Heart left ventricle (tissue), 16 donors: ENCODE data around the gene CGB2. TPM values are rescaled to one million over a fixed set of nuclear protein-coding genes. Genes with fewer than 3 reads are reported as not detected.

ENCODE experiments used
- ATAC-seq, 4 donors: fragments of 200-7000 bp; cut with Tn5 transposase; one replicate each; pipeline ENCODE4 v1.9.1; 2020 to 2022; ENCODE audit warnings: moderate library complexity in 4 of 4, mild to moderate bottlenecking in 3 of 4, moderate number of reproducible peaks in 1 of 4
- DNase-seq, 5 donors: peaks; one replicate each; pipeline ENCODE4 v3.0.0-alpha.2; 2020
- H3K27ac ChIP-seq, 12 donors: fragments of 200-600 bp; sonication (generic) in 4 of 12; one replicate each; pipeline versions ENCODE4 v1.5.0 to v1.8.0; 2016 to 2022; ENCODE audit warnings: mild to moderate bottlenecking in 2 of 12
- H3K27me3 ChIP-seq, 9 donors: fragments of 200-600 bp; sonication (generic) in 2 of 9; one replicate each; pipeline versions ENCODE4 v1.5.1 to v1.8.0; 2016 to 2022; ENCODE audit warnings: mild to moderate bottlenecking in 3 of 9
- H3K36me3 ChIP-seq, 9 donors: fragments of 200-600 bp; sonication (generic) in 2 of 9; one replicate each; pipeline versions ENCODE4 v1.5.0 to v1.8.0; 2018 to 2022; ENCODE audit warnings: mild to moderate bottlenecking in 2 of 9
- H3K4me1 ChIP-seq, 12 donors: fragments of 200-600 bp; sonication (generic) in 4 of 12; one replicate each; pipeline versions ENCODE4 v1.5.0 to v1.8.0; 2016 to 2022; ENCODE audit warnings: mild to moderate bottlenecking in 3 of 12
- H3K4me3 ChIP-seq, 12 donors: fragments of 200-600 bp; sonication (generic) in 4 of 12; one replicate each; pipeline versions ENCODE4 v1.5.0 to v1.8.0; 2017 to 2022; ENCODE audit warnings: mild to moderate bottlenecking in 9 of 12, moderate library complexity in 4 of 12
- H3K9me3 ChIP-seq, 12 donors: fragments of 200-600 bp; sonication (generic) in 4 of 12; one replicate each; pipeline versions ENCODE4 v1.5.0 to v1.8.0; 2016 to 2022; ENCODE audit warnings: mild to moderate bottlenecking in 1 of 12
- POLR2A ChIP-seq, 2 donors: fragments of 450-650 bp; IDR thresholded peaks; one replicate each; pipeline ENCODE4 v1.6.1; 2017; ENCODE audit warnings: antibody characterized with exemption in 2 of 2, mild to moderate bottlenecking in 2 of 2, moderate library complexity in 2 of 2
- WGBS, 4 donors: extraction: QIAGEN DNeasy Blood & Tissue Kit in 2 of 4; methylation state at CpG; one replicate each; pipeline versions ENCODE4 v1.1.5 to v1.1.7; 2013 to 2018; 5-methylcytosine and 5-hydroxymethylcytosine counted together
- intact Hi-C, 10 donors: fragments of 100-400 bp; cut with DNase I; formaldehyde crosslinking; loops; one replicate each; pipeline versions ENCODE4 v1.11.1 to v1.14.2; 2022
- polyA plus RNA-seq, 2 donors: library from polyadenylated mRNA; stranded (reverse); fragments of 200-250 nt; gene quantifications; one replicate each; pipeline ENCODE4 v1.2.3, GENCODE V29; 2013
- total RNA-seq, 9 donors: library from RNA; depleted of rRNA in 2 of 9; stranded (reverse); fragments of >200 nt in 2 of 9; fragmentation: NEBNext Ultra II Directional in 3 of 9; extraction: Animal tissue kit (Norgen Biotek cat#: 25700) in 3 of 9; gene quantifications; one replicate each; pipeline versions ENCODE4 v1.1.0 to v1.2.4, GENCODE V29; 2016 to 2023
- TF ChIP-seq, protein P1 (sequence below), 12 donors: fragments of 200-600 bp; sonication (generic) in 4 of 12; IDR thresholded peaks; one replicate each; pipeline versions ENCODE4 v1.5.0 to v1.8.0; 2018 to 2022; ENCODE audit warnings: antibody characterized with exemption in 12 of 12, mild to moderate bottlenecking in 5 of 12
- donor health status: ischemic (EF 13 %, LVEDD 7.1; RV severe dilation, severe dysfunction).
- donor health status: healthy with polysubstance abuse.
- donor health status: DM: no; HTN: yes; CAD: no.
- donor health status: DM: no; HTN: no; CAD: no.
- donor health status: ischemic (EF 25% LVEDD 6.9; RV normal size, moderate dysfunction).
- donor health status: ischemic (EF 25% LVEDD 5.7; RV mildly dilated, moderate dysfunction).
- donor health status: healthy.
- donor health status: DM: yes; HTN: yes; CAD: no.
- donor health status: ischemic (EF 35%, LVEDD 5.7; RV mildly dilated, moderate dysfunction).
- donor health status: nonischemic (EF 11% LVEDD 7.7; RV severe dilation, severe dysfunction).
- donor health status: DM: yes; HTN: yes; CAD: no.
- donor health status: PGD.
- donor health status: ischemic (EF 29% LVEDD 5.4; RV normal size, mild dysfunction).
- donor health status: nonischemic (EF 23%, LVEDD 6.1; RV moderate dilation, normal function).

The CGB2 gene
- total and polyA plus RNA-seq, 11 donors: not detected

DNA sequence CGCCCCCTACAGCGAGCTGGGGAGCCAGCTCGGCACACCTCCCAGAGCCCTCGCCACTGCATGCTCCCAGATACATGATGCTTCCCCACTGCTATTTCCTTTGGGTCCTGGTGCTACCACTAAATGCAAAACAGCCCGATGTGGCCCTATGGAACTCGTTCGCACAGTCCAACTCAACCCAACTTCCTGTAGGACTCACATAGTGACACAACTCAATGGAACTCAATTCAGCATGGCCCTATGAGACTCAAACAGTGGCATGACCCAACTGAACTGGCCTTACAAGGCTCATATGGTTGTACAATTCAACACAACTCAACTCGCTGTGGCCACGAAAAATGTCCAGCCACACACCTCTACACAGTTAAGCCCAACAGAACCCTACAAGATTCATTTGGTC is 37.3 kb downstream of the CGB2 start:
- Histone ChIP-seq H3K4me3 (no peak overlapping the region), H3K9me3 (no peaks in the 10 kb centered on the region), H3K27ac (no peak overlapping the region), H3K27me3 (peaks cover 8 to 78% (median 33%) of the 10 kb centered on the region in 9 donors), H3K36me3 (no peaks in the 10 kb centered on the region), H3K4me1 (peaks cover 0 to 31% (median 9%) of the 10 kb centered on the region in 12 donors)
- no peak for TF ChIP-seq POLR2A (IDR thresholded peaks at IDR 0.05)
- TF ChIP-seq, protein P1, sequence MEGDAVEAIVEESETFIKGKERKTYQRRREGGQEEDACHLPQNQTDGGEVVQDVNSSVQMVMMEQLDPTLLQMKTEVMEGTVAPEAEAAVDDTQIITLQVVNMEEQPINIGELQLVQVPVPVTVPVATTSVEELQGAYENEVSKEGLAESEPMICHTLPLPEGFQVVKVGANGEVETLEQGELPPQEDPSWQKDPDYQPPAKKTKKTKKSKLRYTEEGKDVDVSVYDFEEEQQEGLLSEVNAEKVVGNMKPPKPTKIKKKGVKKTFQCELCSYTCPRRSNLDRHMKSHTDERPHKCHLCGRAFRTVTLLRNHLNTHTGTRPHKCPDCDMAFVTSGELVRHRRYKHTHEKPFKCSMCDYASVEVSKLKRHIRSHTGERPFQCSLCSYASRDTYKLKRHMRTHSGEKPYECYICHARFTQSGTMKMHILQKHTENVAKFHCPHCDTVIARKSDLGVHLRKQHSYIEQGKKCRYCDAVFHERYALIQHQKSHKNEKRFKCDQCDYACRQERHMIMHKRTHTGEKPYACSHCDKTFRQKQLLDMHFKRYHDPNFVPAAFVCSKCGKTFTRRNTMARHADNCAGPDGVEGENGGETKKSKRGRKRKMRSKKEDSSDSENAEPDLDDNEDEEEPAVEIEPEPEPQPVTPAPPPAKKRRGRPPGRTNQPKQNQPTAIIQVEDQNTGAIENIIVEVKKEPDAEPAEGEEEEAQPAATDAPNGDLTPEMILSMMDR (IDR thresholded peaks at IDR 0.05): no peak
- DNase-seq: no peak
- intact Hi-C loops: no loop called here
- 91 to 97% (median 95%) methylated on average over 9 of the region's 9 CpGs for WGBS, 4 donors
- no peak for ATAC-seq

GRCh38 chr19:49070416-49070815 is 38.7 kb downstream of the CGB2 start:
- Histone ChIP-seq H3K36me3 (no peaks in the 10 kb centered on the region), H3K4me1 (peaks cover 0 to 21% (median 2%) of the 10 kb centered on the region in 12 donors), H3K9me3 (no peaks in the 10 kb centered on the region), H3K27ac (no peak overlapping the region), H3K27me3 (peaks cover 9 to 74% (median 31%) of the 10 kb centered on the region in 9 donors), H3K4me3 (no peak overlapping the region)
- intact Hi-C loops: no loop called here
- DNase-seq: no peak
- WGBS, 4 donors: 94 to 95% (median 95%) methylated on average over 21 of the region's 21 CpGs
- no peak for ATAC-seq
- TF ChIP-seq, protein P1 (IDR thresholded peaks at IDR 0.05): no peak
- no peak for TF ChIP-seq POLR2A (IDR thresholded peaks at IDR 0.05)

DNA sequence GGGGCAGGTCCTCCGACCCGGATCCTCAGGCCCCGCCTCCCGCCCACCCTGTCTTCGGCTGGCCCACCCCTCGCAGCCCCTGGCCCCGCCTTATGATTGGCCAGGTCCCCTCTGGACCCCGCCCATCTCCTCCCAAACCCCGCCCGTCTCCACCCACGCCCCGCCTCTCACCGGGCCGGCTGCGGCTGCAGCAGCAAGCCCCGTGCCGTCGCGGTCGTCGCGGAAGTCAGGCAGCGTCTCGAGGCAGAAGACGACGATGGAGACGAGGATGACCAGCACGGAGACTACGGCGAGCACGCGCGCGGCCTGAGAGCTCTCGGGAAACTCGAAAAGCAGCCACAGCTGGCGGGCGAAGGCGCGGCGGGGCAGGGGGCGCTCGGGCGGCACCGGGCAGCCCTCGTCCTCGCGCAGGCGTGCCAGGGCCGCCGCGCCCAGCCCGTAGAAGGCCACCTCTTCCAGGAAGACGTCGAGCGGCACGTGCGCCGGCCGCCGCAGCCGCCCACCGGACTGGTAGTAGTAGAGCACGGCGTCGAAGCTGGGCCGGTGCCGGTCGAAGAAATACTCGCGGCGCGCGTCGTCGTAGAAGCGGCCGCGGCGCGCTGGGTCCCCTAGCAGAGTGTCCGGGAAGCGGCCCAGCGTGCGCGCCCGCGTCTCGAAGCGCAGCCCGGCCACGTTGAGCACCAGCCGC is 40.3 kb downstream of the CGB2 start:
- intact Hi-C loops: no loop called here
- Histone ChIP-seq H3K27ac (no peak overlapping the region), H3K9me3 (no peaks in the 10 kb centered on the region), H3K27me3 (peaks cover 9 to 71% (median 28%) of the 10 kb centered on the region in 9 donors), H3K36me3 (no peaks in the 10 kb centered on the region), H3K4me3 (peak overlapping the region in 2 of 12 donors; percentile 19 to 40), H3K4me1 (peaks cover 0 to 20% (median 1%) of the 10 kb centered on the region in 12 donors)
- no peak for TF ChIP-seq POLR2A (IDR thresholded peaks at IDR 0.05)
- TF ChIP-seq, protein P1 (IDR thresholded peaks at IDR 0.05): no peak
- no peak for ATAC-seq
- 2 to 5% (median 4%) methylated on average over 28 to 93 of the region's 93 CpGs for WGBS, 4 donors
- no peak for DNase-seq

- intact Hi-C loops: loop anchor here in 1 of 10 donors (2.0 kb wide), 1 partner anchor 135 kb away; no protein-coding TSS in a partner anchor
- ATAC-seq: peak in 3 of 4 donors; percentile 50 to 77 (median 60)
Measured at GRCh38 chr19:49073514-49074378, 42.1 kb downstream of the CGB2 start.

More at GRCh38 chr19:49073514-49074378, 42.1 kb downstream of the CGB2 start:
- TF ChIP-seq, protein P1 (IDR thresholded peaks at IDR 0.05): peak in 2 of 12 donors; percentile 9 to 14
- TF ChIP-seq POLR2A (IDR thresholded peaks at IDR 0.05): no peak
- WGBS, 4 donors: 46 to 53% (median 51%) methylated on average over 23 of the region's 23 CpGs
- no peak for DNase-seq
- no peaks in the 10 kb centered on the region for H3K36me3 ChIP-seq
- no peak overlapping the region for H3K4me3 ChIP-seq
- H3K27me3 ChIP-seq: peaks cover 9 to 59% (median 24%) of the 10 kb centered on the region in 9 donors
- H3K9me3 ChIP-seq: no peaks in the 10 kb centered on the region
- no peak overlapping the region for H3K27ac ChIP-seq
- peaks cover 0 to 20% (median 1%) of the 10 kb centered on the region in 12 donors for H3K4me1 ChIP-seq
